K562 (cell line): ENCODE measurements around the gene RPS6KA2. TPM values are rescaled to one million over a fixed set of nuclear protein-coding genes. Genes with fewer than 3 reads are reported as not detected.

ENCODE experiments used
- BCL6 ChIP-seq: fragments of 250-450 bp; sonication (Bioruptor Pico); IDR thresholded peaks from 2 replicates; pipeline ENCODE4 v1.4.0; 2020
- BDP1 ChIP-seq: IDR thresholded peaks from 3 replicates; pipeline ENCODE4 v1.6.1; 2011; ENCODE audit not compliant: insufficient read length, insufficient read depth
- ELF1 ChIP-seq: fragments of 200-800 bp; sonication (Bioruptor generic); IDR thresholded peaks from 2 replicates; pipeline ENCODE4 v1.6.1; 2016; ENCODE audit warnings: missing genetic modification characterization, missing compliant biosample characterization
- FOXP1 ChIP-seq: sonication (generic); formaldehyde crosslinking; IDR thresholded peaks from 2 replicates; pipeline ENCODE4 v1.8.0; 2022; ENCODE audit warnings: mild to moderate bottlenecking, missing genetic modification reagents
- MAFG ChIP-seq: fragments of 450-650 bp; conservative IDR thresholded peaks from 2 replicates; pipeline ENCODE4 v1.6.1; 2016; ENCODE audit warnings: missing genetic modification characterization, missing compliant biosample characterization
- MED1 ChIP-seq: sonication (generic); formaldehyde crosslinking; IDR thresholded peaks from 2 replicates; pipeline ENCODE4 v1.8.1; 2023; ENCODE audit warnings: missing genetic modification reagents, borderline replicate concordance
- NCOA6 ChIP-seq: fragments of 450-650 bp; IDR thresholded peaks from 2 replicates; pipeline ENCODE4 v1.6.1; 2017; ENCODE audit warnings: mild to moderate bottlenecking
- SMAD4 ChIP-seq: fragments of 250-450 bp; sonication (Bioruptor Pico); conservative IDR thresholded peaks from 2 replicates; pipeline ENCODE4 v1.8.0; 2021; ENCODE audit warnings: inconsistent platforms, mild to moderate bottlenecking, moderate library complexity
- TAL1 ChIP-seq: fragments of 450-650 bp; IDR thresholded peaks from 2 replicates; pipeline ENCODE4 v1.6.1; 2016; ENCODE audit warnings: mild to moderate bottlenecking
- ZC3H11A ChIP-seq: IDR thresholded peaks from 2 replicates; pipeline ENCODE4 v1.6.1; 2012; ENCODE audit warnings: low read depth, low read length, improper control_type of control experiment
- ZNF232 ChIP-seq: sonication (generic); formaldehyde crosslinking; IDR thresholded peaks from 2 replicates; pipeline ENCODE4 v1.8.0; 2022; ENCODE audit warnings: mild to moderate bottlenecking, missing genetic modification reagents
- ZNF589 ChIP-seq: fragments of 200-800 bp; sonication (Bioruptor generic); IDR thresholded peaks from 2 replicates; pipeline ENCODE4 v1.6.1; 2016; ENCODE audit warnings: low read depth, missing genetic modification characterization, missing compliant biosample characterization
- ZZZ3 ChIP-seq: fragments of 450-650 bp; IDR thresholded peaks from 2 replicates; pipeline ENCODE4 v1.6.1; 2016; ENCODE audit warnings: antibody characterized with exemption, mild to moderate bottlenecking, moderate library complexity
- polyA plus RNA-seq, 8 experiments: library from polyadenylated mRNA; depleted of rRNA in 4 of 8; stranded (reverse) in 5 of 8; unstranded in 3 of 8; fragments of >200 nt; fragmentation: Nextera tagmentation in 2 of 8; fragmentation: Illumina TruSeq in 1 of 8; extraction: Ambion mirVana in 2 of 8; extraction: Trizol in 1 of 8; gene quantifications; 2 replicates each; pipeline versions ENCODE4 v1.2.1 to v1.2.3, GENCODE V29; 2011 to 2014; ENCODE audit warnings: inconsistent platforms in 1 of 8, missing spikeins in 1 of 8
- total RNA-seq, 7 experiments: library from RNA; depleted of rRNA in 6 of 7; stranded (reverse); fragments of >200 nt in 6 of 7; fragmentation: Illumina TruSeq in 2 of 7; extraction: Trizol in 2 of 7; gene quantifications; 2 replicates each; pipeline versions ENCODE4 v1.2.1 to v1.2.3, GENCODE V29; 2011 to 2021; ENCODE audit warnings: low replicate concordance in 1 of 7
- TF ChIP-seq, protein P1 (sequence below): sonication (generic); formaldehyde crosslinking; IDR thresholded peaks from 2 replicates; pipeline ENCODE4 v1.8.0; 2023; ENCODE audit warnings: missing genetic modification reagents, mild to moderate bottlenecking, borderline replicate concordance
- TF ChIP-seq, protein P2 (sequence below), 3 experiments: fragments of 200-800 bp in 1 of 3; sonication (Bioruptor generic) in 1 of 3; sonication (generic) in 1 of 3; formaldehyde crosslinking in 1 of 3; IDR thresholded peaks; 2 replicates each; pipeline versions ENCODE4 v1.6.1 to v1.8.0; 2016 to 2022; ENCODE audit warnings: mild to moderate bottlenecking in 2 of 3, missing compliant biosample characterization in 2 of 3, missing genetic modification characterization in 2 of 3, missing genetic modification reagents in 1 of 3
- TF ChIP-seq, protein P3 (sequence below): fragments of 200-400 bp; formaldehyde crosslinking; IDR thresholded peaks from 2 replicates; pipeline ENCODE4 v1.6.1; 2017; ENCODE audit warnings: mild to moderate bottlenecking, low read depth, low read length, moderate library complexity
- TF ChIP-seq, protein P4 (sequence below): sonication (generic); formaldehyde crosslinking; IDR thresholded peaks from 2 replicates; pipeline ENCODE4 v1.8.0; 2023; ENCODE audit warnings: mild to moderate bottlenecking, missing genetic modification reagents

The RPS6KA2 gene
- total and polyA plus RNA-seq, 9 of the 15 experiments (the other 6 are each of a cell fraction or from before 2014, with no cell fraction given) = 0.29 to 1.00 (median 0.53) TPM

DNA sequence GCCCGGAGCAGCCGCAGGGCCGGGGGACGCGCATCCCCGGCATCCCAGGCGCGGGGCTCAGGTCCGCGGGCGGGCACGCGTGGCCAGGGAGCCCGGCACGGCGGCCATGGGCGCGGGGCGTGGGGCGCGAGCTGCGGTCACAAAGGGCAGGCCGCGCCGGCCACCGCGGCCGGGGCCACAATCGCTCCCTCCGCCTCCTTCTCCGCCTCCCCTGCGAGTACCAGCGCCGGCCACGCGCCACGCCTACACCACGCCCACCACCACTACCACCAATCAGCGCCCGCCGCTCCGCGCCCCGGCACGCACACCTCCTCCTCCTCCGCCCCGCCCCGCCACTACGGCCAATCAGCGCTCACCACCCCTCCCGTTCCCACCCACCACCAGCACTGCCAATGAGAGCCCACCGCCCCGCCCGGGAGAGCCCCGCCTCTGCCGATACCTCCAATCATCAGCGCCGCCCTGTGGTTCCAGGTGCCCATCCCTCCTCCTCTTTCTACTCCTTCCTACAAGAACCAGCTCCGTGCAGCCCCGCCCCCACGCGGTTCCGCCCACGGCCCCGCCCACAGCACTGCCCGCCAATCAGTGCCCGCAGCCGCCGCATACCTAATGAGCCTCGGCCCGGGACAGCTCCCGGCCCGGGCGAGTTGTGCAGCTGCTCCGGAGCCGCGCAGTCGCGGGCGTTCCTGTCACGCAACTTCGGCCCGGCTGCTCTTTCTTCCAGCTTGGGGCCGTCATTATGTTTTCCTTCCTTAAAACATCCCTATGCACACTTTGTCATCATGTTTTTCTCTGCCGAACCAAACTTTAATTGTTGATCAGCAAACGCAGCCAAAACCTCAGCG, at the start of gene RPS6KA2 (continued):
- TF ChIP-seq, protein P1, sequence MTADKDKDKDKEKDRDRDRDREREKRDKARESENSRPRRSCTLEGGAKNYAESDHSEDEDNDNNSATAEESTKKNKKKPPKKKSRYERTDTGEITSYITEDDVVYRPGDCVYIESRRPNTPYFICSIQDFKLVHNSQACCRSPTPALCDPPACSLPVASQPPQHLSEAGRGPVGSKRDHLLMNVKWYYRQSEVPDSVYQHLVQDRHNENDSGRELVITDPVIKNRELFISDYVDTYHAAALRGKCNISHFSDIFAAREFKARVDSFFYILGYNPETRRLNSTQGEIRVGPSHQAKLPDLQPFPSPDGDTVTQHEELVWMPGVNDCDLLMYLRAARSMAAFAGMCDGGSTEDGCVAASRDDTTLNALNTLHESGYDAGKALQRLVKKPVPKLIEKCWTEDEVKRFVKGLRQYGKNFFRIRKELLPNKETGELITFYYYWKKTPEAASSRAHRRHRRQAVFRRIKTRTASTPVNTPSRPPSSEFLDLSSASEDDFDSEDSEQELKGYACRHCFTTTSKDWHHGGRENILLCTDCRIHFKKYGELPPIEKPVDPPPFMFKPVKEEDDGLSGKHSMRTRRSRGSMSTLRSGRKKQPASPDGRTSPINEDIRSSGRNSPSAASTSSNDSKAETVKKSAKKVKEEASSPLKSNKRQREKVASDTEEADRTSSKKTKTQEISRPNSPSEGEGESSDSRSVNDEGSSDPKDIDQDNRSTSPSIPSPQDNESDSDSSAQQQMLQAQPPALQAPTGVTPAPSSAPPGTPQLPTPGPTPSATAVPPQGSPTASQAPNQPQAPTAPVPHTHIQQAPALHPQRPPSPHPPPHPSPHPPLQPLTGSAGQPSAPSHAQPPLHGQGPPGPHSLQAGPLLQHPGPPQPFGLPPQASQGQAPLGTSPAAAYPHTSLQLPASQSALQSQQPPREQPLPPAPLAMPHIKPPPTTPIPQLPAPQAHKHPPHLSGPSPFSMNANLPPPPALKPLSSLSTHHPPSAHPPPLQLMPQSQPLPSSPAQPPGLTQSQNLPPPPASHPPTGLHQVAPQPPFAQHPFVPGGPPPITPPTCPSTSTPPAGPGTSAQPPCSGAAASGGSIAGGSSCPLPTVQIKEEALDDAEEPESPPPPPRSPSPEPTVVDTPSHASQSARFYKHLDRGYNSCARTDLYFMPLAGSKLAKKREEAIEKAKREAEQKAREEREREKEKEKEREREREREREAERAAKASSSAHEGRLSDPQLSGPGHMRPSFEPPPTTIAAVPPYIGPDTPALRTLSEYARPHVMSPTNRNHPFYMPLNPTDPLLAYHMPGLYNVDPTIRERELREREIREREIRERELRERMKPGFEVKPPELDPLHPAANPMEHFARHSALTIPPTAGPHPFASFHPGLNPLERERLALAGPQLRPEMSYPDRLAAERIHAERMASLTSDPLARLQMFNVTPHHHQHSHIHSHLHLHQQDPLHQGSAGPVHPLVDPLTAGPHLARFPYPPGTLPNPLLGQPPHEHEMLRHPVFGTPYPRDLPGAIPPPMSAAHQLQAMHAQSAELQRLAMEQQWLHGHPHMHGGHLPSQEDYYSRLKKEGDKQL (CRISPR knock-in tag) = no peak
- TF ChIP-seq MED1 (CRISPR knock-in tag) = no peak
- TF ChIP-seq SMAD4 (CRISPR knock-in tag) = no peak
- TF ChIP-seq ELF1 = no peak
- no peak for TF ChIP-seq TAL1
- TF ChIP-seq FOXP1 (CRISPR knock-in tag) = 0 out of 2 replicates have a peak, but pooled peaks have one; percentile 13
- no peak for TF ChIP-seq ZC3H11A
- no peak for TF ChIP-seq NCOA6
- no peak for TF ChIP-seq BDP1
- TF ChIP-seq, protein P2, sequence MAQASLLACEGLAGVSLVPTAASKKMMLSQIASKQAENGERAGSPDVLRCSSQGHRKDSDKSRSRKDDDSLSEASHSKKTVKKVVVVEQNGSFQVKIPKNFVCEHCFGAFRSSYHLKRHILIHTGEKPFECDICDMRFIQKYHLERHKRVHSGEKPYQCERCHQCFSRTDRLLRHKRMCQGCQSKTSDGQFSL (CRISPR knock-in tag; IDR thresholded peaks at IDR 0.05) = no peak
- TF ChIP-seq, protein P2 (tag; IDR thresholded peaks at IDR 0.05) = no peak
- TF ChIP-seq MAFG (tag) = no peak
- TF ChIP-seq ZNF589 (CRISPR knock-in tag) = no peak
- no peak for TF ChIP-seq ZNF232 (CRISPR knock-in tag)
- TF ChIP-seq, protein P3, sequence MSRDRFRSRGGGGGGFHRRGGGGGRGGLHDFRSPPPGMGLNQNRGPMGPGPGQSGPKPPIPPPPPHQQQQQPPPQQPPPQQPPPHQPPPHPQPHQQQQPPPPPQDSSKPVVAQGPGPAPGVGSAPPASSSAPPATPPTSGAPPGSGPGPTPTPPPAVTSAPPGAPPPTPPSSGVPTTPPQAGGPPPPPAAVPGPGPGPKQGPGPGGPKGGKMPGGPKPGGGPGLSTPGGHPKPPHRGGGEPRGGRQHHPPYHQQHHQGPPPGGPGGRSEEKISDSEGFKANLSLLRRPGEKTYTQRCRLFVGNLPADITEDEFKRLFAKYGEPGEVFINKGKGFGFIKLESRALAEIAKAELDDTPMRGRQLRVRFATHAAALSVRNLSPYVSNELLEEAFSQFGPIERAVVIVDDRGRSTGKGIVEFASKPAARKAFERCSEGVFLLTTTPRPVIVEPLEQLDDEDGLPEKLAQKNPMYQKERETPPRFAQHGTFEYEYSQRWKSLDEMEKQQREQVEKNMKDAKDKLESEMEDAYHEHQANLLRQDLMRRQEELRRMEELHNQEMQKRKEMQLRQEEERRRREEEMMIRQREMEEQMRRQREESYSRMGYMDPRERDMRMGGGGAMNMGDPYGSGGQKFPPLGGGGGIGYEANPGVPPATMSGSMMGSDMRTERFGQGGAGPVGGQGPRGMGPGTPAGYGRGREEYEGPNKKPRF = no peak
- no peak for TF ChIP-seq ZZZ3
- TF ChIP-seq, protein P4, sequence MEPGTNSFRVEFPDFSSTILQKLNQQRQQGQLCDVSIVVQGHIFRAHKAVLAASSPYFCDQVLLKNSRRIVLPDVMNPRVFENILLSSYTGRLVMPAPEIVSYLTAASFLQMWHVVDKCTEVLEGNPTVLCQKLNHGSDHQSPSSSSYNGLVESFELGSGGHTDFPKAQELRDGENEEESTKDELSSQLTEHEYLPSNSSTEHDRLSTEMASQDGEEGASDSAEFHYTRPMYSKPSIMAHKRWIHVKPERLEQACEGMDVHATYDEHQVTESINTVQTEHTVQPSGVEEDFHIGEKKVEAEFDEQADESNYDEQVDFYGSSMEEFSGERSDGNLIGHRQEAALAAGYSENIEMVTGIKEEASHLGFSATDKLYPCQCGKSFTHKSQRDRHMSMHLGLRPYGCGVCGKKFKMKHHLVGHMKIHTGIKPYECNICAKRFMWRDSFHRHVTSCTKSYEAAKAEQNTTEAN (CRISPR knock-in tag) = no peak
- no peak for TF ChIP-seq BCL6 (CRISPR knock-in tag)
